A673 (cell line): ENCODE results near the gene CD74.

Source experiments
- CTCF ChIP-seq: fragments of 300-800, 200-600 bp; sonication (generic); conservative IDR thresholded peaks from 2 replicates; pipeline ENCODE4 v1.5.1; 2017; ENCODE audit warnings: low read depth, mild to moderate bottlenecking, antibody characterized with exemption, low read length, moderate library complexity, mixed read lengths
- EZH2 ChIP-seq: fragments of 200-600 bp; sonication (generic); IDR thresholded peaks from 2 replicates; pipeline ENCODE4 v1.6.1; 2017; ENCODE audit warnings: borderline replicate concordance, low read depth, mild to moderate bottlenecking, mixed read lengths, antibody characterized with exemption, low read length; ENCODE audit not compliant: poor library complexity, severe bottlenecking

GRCh38 chr5:150399524-150400211 is 13.0 kb downstream of the CD74 start:
- TF ChIP-seq CTCF (no peak), EZH2 (no peak)
